Testis (tissue), 3 donors: ENCODE results near the gene TTF1. TPM values are rescaled to one million over a fixed set of nuclear protein-coding genes. Genes with fewer than 3 reads are reported as not detected.

Source experiments
- DNase-seq: peaks from one replicate; pipeline ENCODE4 v3.0.0-alpha.2; 2019
- H3K27ac ChIP-seq, 2 donors: fragments of 200-600 bp; sonication (generic); one replicate each; pipeline ENCODE4 v1.5.1; 2019
- H3K27me3 ChIP-seq: fragments of 200-600 bp; sonication (generic); one replicate; pipeline ENCODE4 v1.5.1; 2019
- H3K36me3 ChIP-seq: fragments of 200-600 bp; sonication (generic); one replicate; pipeline ENCODE4 v1.5.1; 2017; ENCODE audit warnings: low read depth; ENCODE audit errors: missing control alignments
- H3K4me1 ChIP-seq: fragments of 200-600 bp; sonication (generic); one replicate; pipeline ENCODE4 v1.5.1; 2019
- H3K4me3 ChIP-seq, 2 donors: fragments of 200-600 bp; sonication (generic); one replicate each; pipeline ENCODE4 v1.5.1; 2017 to 2019
- H3K9me3 ChIP-seq: fragments of 200-600 bp; sonication (generic); one replicate; pipeline ENCODE4 v1.5.1; 2017
- CTCF ChIP-seq, 3 experiments: fragments of 450-650 bp in 2 of 3; fragments of 200-600 bp in 1 of 3; sonication (generic) in 1 of 3; IDR thresholded peaks; one replicate each; pipeline ENCODE4 v1.5.1; 2016 to 2019; ENCODE audit warnings: antibody characterized with exemption in 3 of 3, mild to moderate bottlenecking in 2 of 3, moderate library complexity in 1 of 3
- POLR2A ChIP-seq: fragments of 450-650 bp; IDR thresholded peaks from one replicate; pipeline ENCODE4 v1.6.1; 2017; ENCODE audit warnings: antibody characterized with exemption, mild to moderate bottlenecking, moderate library complexity
- WGBS, 2 donors: methylation state at CpG; one replicate each; pipeline ENCODE4 v1.1.5; 2018; 5-methylcytosine and 5-hydroxymethylcytosine counted together
- intact Hi-C: fragments of 100-400 bp; cut with DNase I; formaldehyde crosslinking; loops from one replicate; pipeline ENCODE4 v1.15.1; 2023; ENCODE audit warnings: low total_unique reads
- polyA plus RNA-seq: library from polyadenylated mRNA; stranded (reverse); fragments of 350-450 nt; fragmentation: Illumina TruSeq; extraction: RNeasy Lipid Tissue Mini Kit (QIAGEN cat#74804); gene quantifications from one replicate; pipeline ENCODE4 v1.2.3, GENCODE V29; 2014; ENCODE audit warnings: low read depth, low replicate concordance; ENCODE audit not compliant: insufficient read depth
- total RNA-seq, 2 donors: library from RNA; depleted of rRNA; stranded (reverse); fragments of >200 nt; gene quantifications; one replicate each; pipeline ENCODE4 v1.2.3, GENCODE V29; 2016

Gene TTF1
- total and polyA plus RNA-seq, 3 donors from 2014 or later: 15.4 to 19.4 (median 19.2) TPM

DNA sequence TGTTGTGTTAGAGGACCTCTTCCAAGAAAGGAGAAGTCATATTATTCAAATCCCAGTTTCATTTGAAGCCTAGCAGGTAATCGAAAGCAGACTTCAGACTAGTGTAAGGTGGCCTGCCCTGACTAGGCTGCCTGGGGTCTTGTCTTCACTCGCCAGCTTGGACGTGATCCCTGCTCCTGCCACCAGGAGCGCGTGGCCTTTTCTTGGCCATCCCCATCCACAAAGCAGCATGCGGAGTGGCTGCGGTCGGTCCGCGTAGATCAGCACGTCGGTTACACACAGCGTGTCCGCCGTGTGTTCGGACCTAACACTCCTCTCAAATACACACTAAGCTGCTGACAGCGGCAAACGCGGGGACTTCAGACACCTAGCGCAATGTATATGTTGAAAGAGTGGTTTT is 40.7 kb upstream of the TTF1 start:
- WGBS, 2 donors: 68 to 82% methylated on average over 20 of the region's 20 CpGs

DNA sequence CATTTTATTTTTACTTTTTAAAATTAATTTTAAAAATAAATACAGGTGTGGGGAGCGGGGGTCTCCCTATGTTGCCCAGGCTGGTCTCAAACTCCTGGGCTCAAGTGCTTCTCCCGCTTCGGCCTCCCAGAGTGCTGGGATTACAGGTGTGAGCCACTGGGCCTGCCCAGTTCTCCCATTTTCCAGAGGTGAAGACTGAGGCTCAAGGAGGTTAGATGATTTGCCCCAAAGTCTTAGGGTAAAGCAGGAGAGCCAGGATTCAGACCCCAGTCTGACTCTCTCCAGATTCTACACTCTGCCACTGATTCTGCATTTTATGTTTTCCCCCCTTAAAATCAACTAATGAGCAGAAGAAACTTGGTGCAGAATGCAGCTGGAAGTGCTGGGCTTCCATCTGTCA is 40.2 kb upstream of the TTF1 start:
- Histone ChIP-seq H3K27ac (no peak overlapping the region), H3K9me3 (no peaks in the 10 kb centered on the region), H3K27me3 (no peaks in the 10 kb centered on the region), H3K4me1 (no peaks in the 10 kb centered on the region), H3K4me3 (no peak overlapping the region), H3K36me3 (no peaks in the 10 kb centered on the region)
- DNase-seq: no peak
- TF ChIP-seq POLR2A: no peak
- TF ChIP-seq CTCF (IDR thresholded peaks at IDR 0.05): no peak
- intact Hi-C loops: no loop called here
- WGBS, 2 donors: 87 to 90% methylated on average over 3 of the region's 3 CpGs

More for the DNA sequence above, 40.7 kb upstream of the TTF1 start:
- Histone ChIP-seq H3K27ac (no peak overlapping the region), H3K36me3 (no peaks in the 10 kb centered on the region), H3K9me3 (no peaks in the 10 kb centered on the region), H3K4me1 (no peaks in the 10 kb centered on the region), H3K4me3 (no peak overlapping the region), H3K27me3 (no peaks in the 10 kb centered on the region)
- intact Hi-C loops: no loop called here
- no peak for DNase-seq
- TF ChIP-seq POLR2A (no peak), CTCF (IDR thresholded peaks at IDR 0.05) (no peak)

DNA sequence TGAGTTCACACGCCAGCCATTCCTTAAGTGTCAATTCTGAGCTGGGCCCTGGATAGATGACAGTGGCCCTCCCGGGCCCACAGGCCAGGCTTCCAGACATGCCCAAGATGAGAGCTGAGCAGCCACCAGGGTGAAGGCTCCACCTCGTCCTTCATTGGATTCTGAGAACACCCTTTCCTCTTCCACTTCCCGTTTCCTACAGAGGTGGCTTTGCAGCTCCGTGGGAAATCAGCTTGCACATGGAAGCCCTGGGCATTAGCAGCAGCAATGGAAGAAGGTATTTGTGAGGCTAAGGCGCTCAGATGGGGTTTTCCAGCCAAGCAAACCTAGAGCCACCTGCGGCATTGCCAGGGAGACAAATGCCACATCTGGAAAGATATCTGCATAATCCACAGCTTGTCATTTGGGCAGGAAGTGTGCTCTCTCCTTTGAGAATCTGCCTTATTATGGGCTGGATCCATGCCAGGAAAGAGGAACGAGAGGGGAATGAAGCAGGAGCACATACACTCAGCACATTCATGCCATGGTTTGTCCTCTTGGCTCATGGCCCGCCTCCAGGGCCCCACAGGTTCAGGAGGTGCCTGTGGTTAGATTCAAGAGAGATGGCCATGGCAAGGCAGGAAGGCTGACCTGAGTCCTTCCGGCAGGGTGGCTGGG is 37.4 kb upstream of the TTF1 start:
- H3K4me3 ChIP-seq: no peak overlapping the region
- H3K27me3 ChIP-seq: no peaks in the 10 kb centered on the region
- no peaks in the 10 kb centered on the region for H3K36me3 ChIP-seq
- WGBS, 2 donors: 63 to 66% methylated on average over 8 to 10 of the region's 10 CpGs
- H3K4me1 ChIP-seq: no peaks in the 10 kb centered on the region
- intact Hi-C loops: no loop called here
- H3K27ac ChIP-seq: no peak overlapping the region
- no peak for TF ChIP-seq POLR2A
- no peak for TF ChIP-seq CTCF (IDR thresholded peaks at IDR 0.05)
- DNase-seq: no peak
- no peaks in the 10 kb centered on the region for H3K9me3 ChIP-seq

- no peaks in the 10 kb centered on the region for H3K4me1 ChIP-seq
- no peak for DNase-seq
- H3K27me3 ChIP-seq: no peaks in the 10 kb centered on the region
- no peak for TF ChIP-seq POLR2A
- TF ChIP-seq CTCF (IDR thresholded peaks at IDR 0.05): no peak
- WGBS, 2 donors: 49 to 54% methylated on average over 8 to 10 of the region's 10 CpGs
- intact Hi-C loops: no loop called here
- no peak overlapping the region for H3K27ac ChIP-seq
- H3K9me3 ChIP-seq: no peaks in the 10 kb centered on the region
- H3K36me3 ChIP-seq: no peaks in the 10 kb centered on the region
- H3K4me3 ChIP-seq: no peak overlapping the region
Observed at GRCh38 chr9:132441404-132441803, 34.8 kb upstream of the TTF1 start.

GRCh38 chr9:132440735-132441134 is 34.1 kb upstream of the TTF1 start:
- no peak for TF ChIP-seq POLR2A
- no peak for TF ChIP-seq CTCF (IDR thresholded peaks at IDR 0.05)
- intact Hi-C loops: no loop called here
- DNase-seq: no peak
- Histone ChIP-seq H3K27ac (no peak overlapping the region), H3K4me3 (no peak overlapping the region), H3K4me1 (no peaks in the 10 kb centered on the region), H3K9me3 (no peaks in the 10 kb centered on the region), H3K27me3 (no peaks in the 10 kb centered on the region), H3K36me3 (no peaks in the 10 kb centered on the region)
- 79 to 80% methylated on average over 6 of the region's 6 CpGs for WGBS, 2 donors
